ENCODE data around the gene DCD.

Gene DCD

DNA sequence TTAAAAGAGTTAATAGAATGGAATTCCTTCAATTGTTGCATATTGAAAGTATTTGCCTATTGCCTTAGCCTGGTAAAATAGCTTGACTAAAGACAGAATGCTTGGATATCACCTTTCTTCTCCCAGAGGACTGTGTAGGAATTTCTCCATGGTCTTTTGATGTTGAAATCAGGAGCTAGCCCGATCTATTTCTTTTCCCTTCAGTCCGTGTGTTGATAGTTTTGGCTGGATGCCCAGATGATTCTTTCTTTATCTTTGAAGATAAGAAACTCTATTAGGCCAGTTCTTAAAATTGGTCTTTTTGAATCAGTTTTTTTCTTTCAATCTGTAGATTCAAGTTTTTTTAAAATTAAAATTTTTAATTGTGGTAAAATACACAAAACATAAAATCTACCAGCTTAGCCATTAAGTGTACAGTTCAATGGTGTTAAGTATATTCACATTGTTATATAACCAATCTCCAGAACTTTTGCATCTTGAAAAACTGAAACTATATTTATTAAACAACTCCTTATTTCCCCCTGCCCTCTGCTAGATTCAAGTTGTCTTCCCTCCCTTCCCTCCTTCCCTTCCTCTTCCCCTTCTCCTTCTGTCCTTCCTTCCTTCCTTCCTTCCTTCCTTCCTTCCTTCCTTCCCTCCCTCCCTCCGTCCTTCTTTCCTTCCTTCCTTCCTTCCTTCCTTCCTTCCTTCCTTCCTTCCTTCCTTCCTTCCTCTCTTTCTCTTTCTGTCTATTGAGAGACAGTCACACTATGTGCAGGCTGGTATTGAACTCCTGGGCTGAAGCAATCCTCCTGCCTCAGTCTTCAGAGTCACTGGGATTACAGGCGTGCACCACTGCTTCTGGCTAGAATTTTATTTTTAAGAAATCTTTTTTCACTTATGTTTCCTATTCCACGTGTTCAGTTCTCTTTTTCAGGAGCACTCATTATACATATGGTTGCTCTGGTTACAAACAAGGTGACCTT lies 23.6 kb downstream of the DCD start:
- TF ChIP-seq POLR2AphosphoS5 (IDR thresholded peaks at IDR 0.05; ENCODE audit: low read depth, low read length): no peak
- TF ChIP-seq POLR2A (IDR thresholded peaks at IDR 0.05; ENCODE audit: low read depth, low read length): no peak
- TF ChIP-seq TAF1 (IDR thresholded peaks at IDR 0.05; ENCODE audit: borderline replicate concordance, low read depth, low read length): no peak
- no peak for DNase-seq (ENCODE audit: insufficient read length)
- no peak for FAIRE-seq

DNA sequence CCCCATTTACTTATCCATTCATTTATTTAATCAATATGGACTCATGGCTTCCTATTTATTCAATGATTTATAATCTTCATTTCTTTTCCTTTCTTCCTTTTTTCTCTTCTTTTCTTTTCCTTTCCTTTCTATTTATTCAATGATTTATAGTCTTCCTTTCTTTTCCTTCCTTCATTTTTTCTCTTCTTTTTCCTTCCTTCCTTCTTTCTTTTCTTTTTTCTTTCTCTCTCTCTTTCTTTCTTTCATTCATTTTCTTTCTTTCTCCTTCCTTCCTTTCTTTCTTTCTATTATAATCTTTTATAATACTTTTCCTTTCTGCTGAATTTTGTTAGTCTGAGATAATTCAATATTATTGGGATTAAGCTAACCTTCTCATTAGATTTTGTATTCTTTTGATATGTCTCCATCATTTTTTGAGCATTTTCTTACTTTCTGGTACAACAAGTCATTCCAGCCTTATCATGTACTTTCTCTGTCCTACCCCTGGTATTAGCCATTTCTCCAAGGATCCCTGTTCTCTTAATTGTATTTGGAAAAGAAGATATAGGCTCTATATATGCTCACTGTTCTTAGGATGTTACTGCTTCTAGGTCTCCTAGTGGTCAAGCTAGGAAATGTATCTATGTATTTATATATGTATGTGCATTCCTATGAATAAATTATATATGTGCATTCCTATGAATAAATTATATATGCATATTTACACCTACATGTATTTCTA lies 25.5 kb downstream of the DCD start:
- no peak for DNase-seq (ENCODE audit: insufficient read length)
- TF ChIP-seq TAF1 (IDR thresholded peaks at IDR 0.05; ENCODE audit: borderline replicate concordance, low read depth, low read length) (no peak), POLR2AphosphoS5 (IDR thresholded peaks at IDR 0.05; ENCODE audit: low read depth, low read length) (no peak), POLR2A (IDR thresholded peaks at IDR 0.05; ENCODE audit: low read depth, low read length) (no peak)
- no peak for FAIRE-seq

DNA sequence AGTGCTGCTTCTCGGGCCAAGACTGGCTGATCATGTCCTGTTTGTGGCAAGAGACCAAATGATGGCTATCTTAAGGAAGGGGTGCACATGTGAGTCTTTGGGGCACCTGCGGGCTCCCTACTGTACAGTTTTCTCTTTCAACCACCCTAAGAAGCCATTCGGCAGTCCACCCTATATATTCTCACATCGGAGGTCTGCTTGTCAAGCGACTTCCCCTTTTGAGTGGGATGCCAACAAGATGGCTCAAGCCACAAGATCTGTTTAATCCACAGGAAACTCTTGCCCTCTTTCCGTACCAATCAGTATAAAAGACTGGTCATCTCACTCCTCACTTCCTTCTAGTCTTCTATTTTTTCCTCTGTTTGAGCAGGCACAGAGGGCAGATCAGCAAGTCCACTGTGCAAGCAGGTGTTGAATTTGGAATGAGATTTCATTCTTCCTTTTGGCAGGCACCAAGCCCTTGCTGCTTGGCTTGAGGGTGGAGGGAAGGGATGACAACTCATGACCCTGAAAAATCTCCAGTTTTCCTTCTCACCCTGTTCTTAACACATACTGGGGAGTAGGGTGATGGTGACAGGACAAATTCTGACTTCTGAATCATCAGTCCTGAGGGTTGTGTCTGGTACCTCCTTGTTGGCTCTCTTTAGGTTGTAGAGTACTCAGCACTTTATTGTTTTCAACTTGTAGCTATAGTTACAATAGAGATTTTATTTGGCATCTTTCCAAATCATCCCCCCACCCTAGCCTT lies 31.1 kb downstream of the DCD start:
- DNase-seq (ENCODE audit: insufficient read length): no peak
- TF ChIP-seq TAF1 (IDR thresholded peaks at IDR 0.05; ENCODE audit: borderline replicate concordance, low read depth, low read length) (no peak), POLR2A (IDR thresholded peaks at IDR 0.05; ENCODE audit: low read depth, low read length) (no peak), POLR2AphosphoS5 (IDR thresholded peaks at IDR 0.05; ENCODE audit: low read depth, low read length) (no peak)
- no peak for FAIRE-seq

DNA sequence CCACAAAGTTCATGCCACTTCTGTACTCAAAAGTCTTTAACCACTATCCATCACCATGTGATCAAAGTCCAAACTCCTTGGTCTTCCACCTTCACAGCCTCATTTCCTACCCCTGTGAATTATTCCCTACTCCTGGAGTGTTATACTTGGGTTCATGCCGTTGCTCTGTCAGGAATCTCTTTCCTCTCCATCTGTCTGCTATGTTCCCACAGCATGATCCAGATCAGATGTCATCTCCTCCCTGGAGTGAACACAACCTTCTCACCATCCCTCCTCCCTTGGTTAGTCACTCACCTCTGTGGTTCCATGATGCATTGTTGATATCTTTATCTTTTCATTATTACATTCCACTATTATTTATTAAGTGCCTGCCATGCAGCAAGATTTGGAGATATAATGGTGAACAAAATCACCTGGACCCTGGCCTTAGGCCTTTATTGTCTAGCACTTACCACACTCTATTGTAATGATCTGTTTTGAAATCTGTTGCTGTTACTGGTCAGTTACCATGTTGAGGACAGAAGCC lies 35.9 kb downstream of the DCD start:
- FAIRE-seq (no peak), DNase-seq (ENCODE audit: insufficient read length) (no peak)
- no peak for TF ChIP-seq POLR2A (IDR thresholded peaks at IDR 0.05; ENCODE audit: low read depth, low read length)
- no peak for TF ChIP-seq POLR2AphosphoS5 (IDR thresholded peaks at IDR 0.05; ENCODE audit: low read depth, low read length)
- TF ChIP-seq TAF1 (IDR thresholded peaks at IDR 0.05; ENCODE audit: borderline replicate concordance, low read depth, low read length): no peak

DNA sequence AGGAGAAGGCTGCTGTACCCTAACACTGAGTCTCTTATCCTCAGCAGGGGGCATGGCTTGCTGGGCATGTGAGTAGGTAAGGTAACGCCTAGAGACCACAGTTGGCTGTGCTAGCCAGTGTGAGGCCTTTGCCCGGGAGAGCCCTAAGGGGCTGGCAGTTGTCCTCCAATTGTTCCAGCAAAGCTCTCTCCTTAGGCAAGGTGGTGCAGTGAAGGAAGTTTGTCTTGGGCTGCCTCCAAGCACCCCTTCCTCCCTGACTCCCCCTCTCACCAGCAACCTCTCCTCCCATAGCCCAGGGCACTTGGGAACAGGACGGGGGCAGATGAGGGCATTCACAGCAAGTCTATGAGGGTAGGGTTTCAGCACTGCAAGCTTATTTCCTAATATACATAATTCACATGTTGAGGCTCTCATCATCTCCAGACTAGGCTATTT lies 36.4 kb downstream of the DCD start:
- no peak for FAIRE-seq
- TF ChIP-seq POLR2AphosphoS5 (IDR thresholded peaks at IDR 0.05; ENCODE audit: low read depth, low read length) (no peak), TAF1 (IDR thresholded peaks at IDR 0.05; ENCODE audit: borderline replicate concordance, low read depth, low read length) (no peak), POLR2A (IDR thresholded peaks at IDR 0.05; ENCODE audit: low read depth, low read length) (no peak)
- no peak for DNase-seq (ENCODE audit: insufficient read length)

DNA sequence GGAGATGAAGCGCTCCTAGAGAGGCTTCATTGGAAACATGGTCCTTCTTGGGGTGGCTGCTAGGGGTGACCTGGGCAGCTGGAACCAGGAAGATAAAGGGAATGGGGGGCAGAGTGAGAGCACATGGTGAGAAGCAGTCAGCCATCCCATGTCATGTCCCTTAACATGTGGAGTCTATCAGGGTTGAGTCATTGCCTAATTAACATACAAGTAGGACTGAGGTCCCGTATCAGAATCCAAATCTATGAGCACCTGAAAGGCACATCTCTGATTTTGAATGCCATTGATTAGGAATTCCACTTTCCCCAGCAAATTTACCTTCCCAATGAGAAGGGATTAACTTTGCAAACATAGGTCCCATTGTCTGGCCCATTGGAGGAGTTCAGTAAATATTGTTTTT lies 39.4 kb downstream of the DCD start:
- TF ChIP-seq POLR2AphosphoS5 (IDR thresholded peaks at IDR 0.05; ENCODE audit: low read depth, low read length) (no peak), TAF1 (IDR thresholded peaks at IDR 0.05; ENCODE audit: borderline replicate concordance, low read depth, low read length) (no peak), POLR2A (IDR thresholded peaks at IDR 0.05; ENCODE audit: low read depth, low read length) (no peak)
- FAIRE-seq: no peak
- no peak for DNase-seq (ENCODE audit: insufficient read length)

DNA sequence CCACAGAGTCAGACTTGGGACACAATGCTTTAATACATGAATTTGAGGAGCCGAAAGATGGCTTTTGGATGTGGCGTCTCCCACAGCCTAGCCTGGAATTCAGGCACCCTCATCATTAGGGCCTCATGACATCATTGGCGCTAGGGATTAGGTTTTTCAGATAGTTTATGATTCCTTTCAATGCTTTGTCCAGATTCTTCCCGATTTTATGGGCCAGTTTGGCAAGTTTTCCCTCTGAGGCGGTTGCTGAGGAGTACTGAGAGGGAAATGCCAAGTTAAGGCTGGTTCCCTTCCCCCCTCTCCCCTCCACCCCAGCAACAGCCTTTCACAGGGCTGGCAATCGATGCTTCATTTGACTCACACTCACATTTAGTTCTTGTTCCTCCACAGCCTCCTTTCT lies 40.0 kb downstream of the DCD start:
- DNase-seq (ENCODE audit: insufficient read length): no peak
- no peak for TF ChIP-seq POLR2AphosphoS5 (IDR thresholded peaks at IDR 0.05; ENCODE audit: low read depth, low read length)
- TF ChIP-seq TAF1 (IDR thresholded peaks at IDR 0.05; ENCODE audit: borderline replicate concordance, low read depth, low read length): no peak
- TF ChIP-seq POLR2A (IDR thresholded peaks at IDR 0.05; ENCODE audit: low read depth, low read length): no peak
- FAIRE-seq: no peak

DNA sequence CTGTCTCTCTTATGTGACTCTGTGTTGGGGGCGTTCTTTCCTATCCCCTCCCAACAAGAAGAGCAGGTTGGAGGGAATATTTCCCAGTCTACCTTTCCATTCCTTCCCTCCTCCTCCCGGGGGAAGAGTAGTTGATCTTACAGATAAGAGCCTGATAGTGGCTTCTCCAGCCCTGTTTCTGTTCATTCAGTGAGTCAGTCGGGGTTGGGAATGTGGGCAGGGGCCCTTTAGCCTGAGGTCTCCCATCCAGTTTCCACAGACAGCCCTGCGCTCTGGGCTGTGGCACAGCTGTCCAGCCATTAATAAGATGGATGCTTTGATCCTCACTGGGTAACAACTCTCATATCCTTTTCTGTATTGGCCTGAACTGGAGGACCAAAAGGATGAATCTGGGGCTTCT lies 41.6 kb downstream of the DCD start:
- no peak for DNase-seq (ENCODE audit: insufficient read length)
- no peak for TF ChIP-seq TAF1 (IDR thresholded peaks at IDR 0.05; ENCODE audit: borderline replicate concordance, low read depth, low read length)
- no peak for FAIRE-seq

DNA sequence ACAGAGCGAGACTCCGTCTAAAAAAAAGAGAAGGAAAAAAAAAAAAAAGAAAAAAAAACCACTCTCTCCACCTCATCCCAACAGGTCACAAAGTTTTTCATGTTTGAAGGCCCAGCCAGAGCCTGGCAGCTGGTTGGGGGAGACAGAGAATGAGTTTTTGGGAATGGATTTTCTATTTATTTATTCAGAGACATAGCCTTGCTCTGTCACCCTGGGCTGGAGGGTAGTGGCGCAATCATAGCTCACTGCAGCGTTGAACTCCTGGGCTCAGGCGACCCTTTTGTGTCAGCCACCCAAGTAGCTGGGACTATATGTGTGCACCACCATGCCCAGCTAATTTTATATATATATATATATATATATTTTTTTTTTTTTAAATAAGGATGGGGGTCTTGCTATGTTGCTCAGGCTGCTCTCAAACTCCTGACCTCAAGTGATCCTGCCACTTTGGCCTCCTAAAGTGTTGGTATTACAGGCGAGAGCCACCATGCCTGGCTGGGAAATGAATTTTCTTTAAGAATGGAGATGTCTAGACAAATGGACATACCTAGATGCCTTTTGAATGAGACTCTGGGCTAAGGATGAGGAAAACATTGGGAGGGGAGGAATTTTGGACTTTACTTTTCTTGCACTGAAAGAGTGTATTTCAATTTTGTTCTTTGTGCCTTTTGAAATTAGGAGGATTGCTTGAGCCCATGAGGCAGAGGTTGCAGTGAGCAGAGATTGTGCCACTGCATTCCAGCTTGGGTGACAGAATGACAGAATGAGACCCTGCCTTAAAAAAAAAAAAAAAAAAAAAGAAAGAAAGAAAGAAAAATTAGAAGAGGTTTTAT lies 42.8 kb downstream of the DCD start:
- no peak for FAIRE-seq
- no peak for DNase-seq (ENCODE audit: insufficient read length)
- TF ChIP-seq POLR2A (IDR thresholded peaks at IDR 0.05; ENCODE audit: low read depth, low read length): no peak
- TF ChIP-seq POLR2AphosphoS5 (IDR thresholded peaks at IDR 0.05; ENCODE audit: low read depth, low read length): no peak
- no peak for TF ChIP-seq TAF1 (IDR thresholded peaks at IDR 0.05; ENCODE audit: borderline replicate concordance, low read depth, low read length)

DNA sequence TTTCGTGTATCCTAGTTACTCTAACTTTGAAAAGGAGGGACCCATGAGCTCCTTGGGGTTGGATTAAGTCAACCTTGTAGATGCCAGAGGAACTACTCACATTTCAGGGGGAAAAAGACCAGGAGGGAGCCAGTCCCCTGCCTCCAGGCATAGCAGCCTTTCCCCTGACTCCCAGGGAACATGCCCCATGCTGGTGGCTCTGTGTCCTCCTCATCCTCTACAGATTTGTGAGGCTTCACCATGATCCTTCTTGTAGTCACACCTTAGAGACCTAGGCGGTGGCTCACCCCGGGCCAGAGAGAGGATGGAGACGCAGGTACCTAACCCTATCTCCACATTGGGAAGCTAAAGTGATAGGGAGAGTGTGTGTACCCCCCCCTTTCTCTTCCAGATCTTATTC lies 43.7 kb downstream of the DCD start:
- DNase-seq (ENCODE audit: insufficient read length) (no peak), FAIRE-seq (peak; percentile 9)
- no peak for TF ChIP-seq POLR2AphosphoS5 (IDR thresholded peaks at IDR 0.05; ENCODE audit: low read depth, low read length)
- TF ChIP-seq TAF1 (IDR thresholded peaks at IDR 0.05; ENCODE audit: borderline replicate concordance, low read depth, low read length): no peak
- no peak for TF ChIP-seq POLR2A (IDR thresholded peaks at IDR 0.05; ENCODE audit: low read depth, low read length)

Data from GM12892 (cell line).